ENCODE measurements around the gene HPGDS.
"Not testable (repeated sequence)": the region's sequence is repeated elsewhere in the genome, so short reads cannot be mapped to it uniquely, and the experiment has no call there.

Gene HPGDS

DNA sequence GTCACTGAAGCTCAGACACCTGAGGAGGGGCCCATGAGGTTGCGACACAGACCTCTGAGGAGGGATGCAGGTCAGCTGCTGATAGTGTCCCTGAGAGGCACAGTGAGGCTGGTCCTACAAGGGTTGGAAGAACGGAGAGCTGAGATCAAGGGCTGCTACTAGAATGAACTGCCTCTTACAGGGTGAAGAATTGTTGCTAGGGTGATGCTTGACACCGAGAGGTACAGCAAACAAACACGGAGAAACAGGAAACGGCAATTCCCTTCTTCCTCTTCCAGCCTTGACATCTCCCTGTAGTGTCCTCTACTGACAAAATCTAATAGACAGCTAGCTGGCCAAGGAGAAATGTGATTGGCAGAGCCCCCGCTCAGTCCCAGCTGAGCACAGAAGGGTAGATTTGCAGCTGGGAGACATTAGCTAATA lies 11.8 kb upstream of the HPGDS start:
- no peak for DNase-seq

DNA sequence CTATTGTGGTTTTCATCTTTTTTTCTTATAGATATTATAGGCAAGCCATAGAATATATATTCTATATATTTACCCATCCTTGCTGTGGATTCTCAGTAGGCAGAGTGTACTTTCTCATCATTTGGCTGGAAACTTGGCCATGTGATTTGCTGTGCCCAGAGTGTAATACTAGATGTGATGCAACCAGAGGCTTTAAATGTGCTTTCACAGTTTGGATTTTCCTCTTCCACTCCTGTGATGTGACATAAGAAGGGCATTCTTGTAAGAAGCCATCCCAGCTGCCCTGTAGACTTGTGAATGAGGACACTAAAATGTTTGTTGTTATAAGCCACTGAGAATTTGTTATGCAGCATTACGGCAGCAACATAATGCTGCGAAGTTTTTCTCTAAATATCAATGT lies 10.4 kb upstream of the HPGDS start:
- DNase-seq, result no peak

DNA sequence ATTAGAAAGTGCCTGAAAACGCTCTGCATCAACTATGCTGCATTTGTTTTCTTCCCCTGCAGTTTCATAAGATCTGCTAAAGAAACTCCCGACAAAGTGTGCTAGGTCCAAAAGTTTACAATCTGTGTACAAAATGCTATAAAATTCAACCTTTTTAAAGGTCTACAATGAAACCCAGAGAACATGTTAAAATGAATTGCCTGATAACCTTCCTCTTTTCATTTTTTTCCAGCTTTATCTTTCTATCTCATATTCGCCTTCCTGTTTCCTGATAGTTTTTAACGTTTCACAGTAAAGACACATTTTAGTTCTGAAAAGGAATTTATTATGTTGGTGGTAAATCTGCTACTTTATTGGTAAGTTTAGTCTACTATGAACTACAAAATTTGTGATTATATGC lies 9.5 kb upstream of the HPGDS start:
- DNase-seq, result no peak

DNA sequence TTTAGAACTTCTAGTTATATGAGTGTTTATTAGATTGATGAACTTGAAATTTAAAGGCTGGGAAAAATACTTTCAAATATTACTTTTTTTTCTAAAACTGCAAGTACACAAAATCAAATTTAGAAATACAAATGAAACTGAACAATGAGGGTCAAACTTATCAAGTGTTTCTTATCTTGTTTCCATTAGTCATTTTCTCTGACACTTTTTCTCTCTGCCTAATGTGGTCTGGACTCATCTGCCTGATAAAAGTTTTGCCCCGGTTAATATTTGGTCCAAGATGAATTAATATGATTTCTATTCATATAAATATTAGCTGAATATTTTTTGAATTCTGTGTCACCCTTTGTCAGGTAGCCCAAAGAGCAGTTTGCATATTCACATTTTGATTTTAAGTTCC lies 8.7 kb upstream of the HPGDS start:
- DNase-seq, result no peak

DNA sequence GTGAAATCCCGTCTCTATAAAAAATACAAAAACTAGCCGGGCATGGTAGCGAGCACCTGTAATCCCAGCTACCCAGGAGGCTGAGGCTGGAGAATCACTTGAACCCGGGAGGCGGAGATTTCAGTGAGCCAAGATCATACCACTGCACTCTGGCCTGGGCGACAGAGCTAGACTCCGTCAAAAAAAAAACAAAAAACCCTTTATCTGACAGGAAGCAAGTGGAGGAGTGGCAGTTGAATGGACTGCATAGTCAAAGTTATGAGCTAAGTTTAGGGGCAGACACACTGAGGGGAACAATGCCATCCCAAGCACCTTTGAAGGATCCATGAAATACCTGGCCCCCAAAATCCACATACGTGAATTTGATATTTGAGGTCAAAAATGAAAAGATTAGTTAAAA lies 7.5 kb upstream of the HPGDS start:
- no peak for DNase-seq

DNA sequence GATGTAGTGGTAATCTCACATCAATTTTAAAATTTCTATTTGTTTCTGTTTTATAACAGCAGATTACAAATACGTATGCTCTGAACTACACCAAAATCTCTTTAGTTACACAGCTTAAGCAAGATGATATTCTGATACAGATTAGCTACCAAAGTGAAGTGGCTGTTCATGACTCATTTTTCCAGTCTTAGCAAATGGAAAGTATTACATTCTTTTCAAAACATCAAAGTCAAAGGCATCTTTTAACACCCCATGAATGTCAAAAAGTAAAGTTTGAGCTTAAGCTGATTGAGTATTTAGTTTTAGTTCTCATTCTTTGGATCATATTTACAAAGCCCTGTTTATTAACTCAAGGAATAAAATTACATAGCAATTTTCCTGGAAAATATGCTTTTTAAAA lies 6.6 kb upstream of the HPGDS start:
- DNase-seq, result no peak

DNA sequence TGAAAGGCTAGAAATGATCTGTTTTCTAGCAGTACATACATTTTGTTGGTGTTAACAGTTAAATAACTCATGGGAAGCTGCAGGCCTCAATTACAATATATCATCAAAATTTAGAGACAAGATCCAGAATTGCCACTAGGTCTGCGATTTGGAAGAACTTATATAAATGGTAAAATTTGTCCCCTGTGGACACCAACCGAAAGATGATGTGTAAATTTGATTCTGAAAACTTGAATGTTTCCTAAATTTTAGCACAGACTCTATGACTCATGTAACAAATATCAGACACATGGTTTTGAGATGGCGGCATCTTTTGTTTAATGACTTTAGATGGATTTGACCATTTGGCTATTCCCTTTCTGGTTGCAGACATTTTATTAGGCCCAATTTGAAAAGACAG lies 6.0 kb upstream of the HPGDS start:
- no peak for DNase-seq

DNA sequence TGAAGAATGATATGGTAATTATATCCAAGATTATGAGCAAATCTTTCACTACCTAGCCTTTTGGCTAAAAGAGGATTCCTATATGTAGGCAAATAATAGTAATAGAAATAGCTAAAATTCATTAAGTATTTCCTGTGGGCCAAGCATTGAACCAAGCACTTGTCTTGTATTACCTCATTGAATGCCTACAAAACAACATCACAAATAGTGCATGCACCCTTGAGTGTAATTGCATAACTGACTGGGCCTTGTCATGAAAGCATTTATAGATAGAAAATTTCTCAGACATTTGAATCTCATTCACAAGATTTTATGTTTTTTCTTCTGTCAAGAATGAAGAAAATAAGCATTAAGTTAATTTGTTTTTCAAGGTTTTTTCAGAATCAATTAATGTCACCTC lies 3.9 kb upstream of the HPGDS start:
- no peak for DNase-seq

DNA sequence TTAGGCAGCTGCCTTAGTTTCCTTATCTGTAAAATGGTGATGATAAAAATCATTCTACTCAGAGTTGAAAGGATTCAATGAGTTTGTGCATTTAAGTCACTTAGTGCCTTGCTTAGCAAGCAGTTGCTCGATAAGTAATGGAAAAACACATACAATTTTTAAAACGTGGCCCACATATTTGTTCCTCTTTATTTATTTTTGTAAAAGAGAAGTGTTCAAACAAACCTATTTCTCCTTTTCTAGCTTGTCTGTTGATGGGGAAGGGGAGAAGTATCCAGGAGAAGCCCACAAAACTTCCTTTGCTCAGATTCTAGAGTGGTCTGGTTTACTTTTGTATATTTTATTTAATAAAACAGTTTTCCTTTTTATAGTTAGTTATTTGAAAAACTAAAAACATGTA lies 3.3 kb upstream of the HPGDS start:
- DNase-seq, result no peak

DNA sequence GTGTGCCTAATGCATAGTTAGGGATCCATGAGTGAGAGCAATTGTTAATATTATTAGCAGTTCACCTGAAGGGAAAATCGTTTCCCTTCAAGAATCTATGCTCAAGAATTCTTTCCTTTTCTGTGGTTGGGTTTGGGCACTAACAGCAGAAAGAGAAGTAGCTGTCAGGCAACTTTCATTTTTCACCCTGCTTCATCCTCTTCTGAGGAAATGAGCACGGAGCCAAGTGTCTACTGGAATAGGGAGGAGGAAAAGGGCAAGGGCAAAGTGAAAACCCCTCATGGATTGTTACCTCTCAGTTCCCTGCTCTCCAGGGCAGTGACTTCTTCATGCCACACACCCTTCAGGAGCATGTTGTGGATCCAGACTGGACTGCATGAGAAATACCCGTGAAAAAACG lies 2.6 kb upstream of the HPGDS start:
- no peak for DNase-seq

DNA sequence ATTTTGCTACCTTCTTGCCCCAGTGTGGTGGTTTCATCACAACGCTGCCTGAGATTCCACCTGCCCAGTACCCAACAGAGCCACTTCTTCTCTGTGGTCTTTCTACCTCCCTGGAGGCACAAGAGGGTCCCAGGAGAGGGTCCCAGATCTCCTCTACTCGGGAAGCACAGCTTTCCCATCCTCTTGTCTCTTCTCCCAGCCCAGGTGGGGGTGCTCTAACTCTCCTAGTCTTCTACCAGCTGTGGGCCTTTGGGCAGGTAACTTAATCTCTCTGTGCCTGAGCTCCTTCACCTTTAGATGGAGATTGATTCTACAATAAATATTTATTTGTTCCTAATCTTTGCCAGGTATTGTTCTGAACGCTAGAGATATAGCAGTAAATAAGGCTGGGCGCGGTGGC lies 1.8 kb upstream of the HPGDS start:
- no peak for DNase-seq

DNA sequence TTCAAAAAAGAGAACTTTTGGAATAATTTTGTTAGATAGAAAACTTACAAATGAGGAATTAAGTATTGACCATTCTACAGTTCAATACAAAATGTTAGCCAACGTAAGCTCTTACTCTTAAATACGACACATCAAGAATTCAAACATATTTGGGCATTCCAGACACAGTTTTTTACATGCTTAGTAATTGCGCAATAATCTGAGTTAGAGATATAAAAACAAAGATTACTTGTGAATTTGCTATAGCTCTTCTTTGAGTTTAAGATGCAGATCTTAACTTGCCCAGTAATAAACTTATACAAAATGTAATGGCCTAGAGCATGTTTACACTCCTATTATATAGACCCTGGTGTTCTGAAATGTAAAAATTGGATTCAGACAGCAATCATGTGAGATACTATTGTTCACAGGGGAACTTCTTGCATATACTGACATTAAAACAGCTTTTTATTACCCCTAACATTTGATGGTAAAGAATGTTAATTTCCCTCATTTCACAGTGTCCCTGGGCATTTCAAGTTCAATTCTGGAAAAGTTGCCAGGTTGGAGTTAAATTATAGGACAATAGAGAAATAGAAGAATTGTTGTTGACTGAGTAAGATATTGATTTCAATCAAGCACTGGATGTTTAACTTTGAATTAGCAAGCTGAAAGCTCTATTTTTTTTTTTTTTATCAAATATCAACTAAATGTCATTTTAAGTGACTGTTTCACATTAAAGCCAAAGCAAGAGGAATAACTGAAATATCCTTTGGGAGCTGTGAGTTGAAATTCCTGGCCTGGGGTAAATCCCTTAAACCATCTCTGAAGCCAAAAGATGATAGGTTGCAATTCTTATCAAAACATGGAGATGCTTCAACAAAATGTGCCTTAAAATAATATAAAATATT lies 910 bp downstream of the HPGDS start:
- DNase-seq, result no peak

DNA sequence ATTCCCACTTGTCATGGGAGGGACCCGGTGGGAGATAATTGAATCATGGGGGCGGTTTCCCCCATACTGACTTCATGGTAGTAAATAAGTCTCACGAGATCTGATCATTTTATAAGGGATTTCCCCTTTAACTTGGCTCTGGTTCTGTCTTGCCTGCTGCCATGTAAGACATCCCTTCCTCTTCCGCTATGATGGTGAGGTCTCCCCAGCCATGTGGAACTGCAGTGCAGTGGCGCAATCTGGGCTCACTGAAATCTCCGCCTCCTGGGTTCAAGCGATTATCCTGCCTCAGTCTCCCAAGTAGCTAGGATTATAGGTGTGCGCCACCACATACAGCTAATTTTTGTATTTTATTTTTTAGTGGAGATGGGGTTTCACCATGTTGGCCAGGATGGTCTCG lies 2.9 kb downstream of the HPGDS start:
- DNase-seq, result peak; percentile 6

DNA sequence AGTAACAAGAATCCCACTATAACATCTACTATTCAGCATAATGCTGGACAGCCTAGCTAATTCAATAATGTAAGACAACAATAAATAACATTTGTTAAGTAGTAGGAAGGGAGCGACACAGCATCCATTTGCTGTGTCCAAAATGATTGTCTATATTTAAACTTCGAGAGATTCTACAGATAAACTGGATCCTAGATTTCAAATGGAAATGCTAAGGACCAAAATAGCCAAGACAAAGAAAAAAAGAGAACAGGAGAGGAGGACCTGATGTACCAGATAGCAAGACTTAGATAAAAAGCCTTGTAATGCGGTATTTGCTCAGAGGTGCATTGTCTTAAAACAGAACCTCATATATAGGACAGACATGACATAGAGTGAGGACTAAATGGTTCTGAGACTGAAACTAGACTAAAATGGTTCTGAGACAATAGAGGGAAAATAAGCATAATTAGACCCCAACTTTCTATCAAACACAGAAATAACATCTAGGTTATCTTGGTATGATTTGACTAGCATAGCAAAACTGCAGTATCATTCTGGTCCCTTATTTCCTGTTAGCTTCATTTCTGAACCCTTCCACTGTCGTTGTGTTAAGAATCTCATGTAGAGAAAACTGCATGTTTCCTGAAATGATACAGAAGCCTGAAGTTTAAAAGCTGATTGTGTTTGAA lies 3.8 kb downstream of the HPGDS start:
- no peak for DNase-seq

DNA sequence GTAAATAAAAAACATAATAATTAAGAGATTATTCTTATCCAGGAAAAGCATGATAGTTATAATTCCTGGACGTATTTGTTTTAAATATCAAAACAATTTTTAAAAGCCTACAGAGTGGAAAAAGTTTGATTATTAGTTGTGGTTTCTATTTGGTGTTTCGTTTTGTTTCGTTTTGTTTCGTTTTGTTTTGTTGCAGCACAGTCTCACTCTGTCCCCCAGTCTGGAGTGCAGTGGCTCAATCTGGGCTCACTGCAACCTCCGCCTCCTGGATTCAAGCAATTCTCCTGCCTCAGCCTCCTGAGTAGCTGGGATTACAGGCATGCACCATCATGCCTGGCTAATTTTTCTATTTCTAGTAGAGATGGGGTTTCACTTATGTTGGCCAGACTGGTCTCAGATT lies 5.8 kb downstream of the HPGDS start:
- not testable (repeated sequence) for DNase-seq

DNA sequence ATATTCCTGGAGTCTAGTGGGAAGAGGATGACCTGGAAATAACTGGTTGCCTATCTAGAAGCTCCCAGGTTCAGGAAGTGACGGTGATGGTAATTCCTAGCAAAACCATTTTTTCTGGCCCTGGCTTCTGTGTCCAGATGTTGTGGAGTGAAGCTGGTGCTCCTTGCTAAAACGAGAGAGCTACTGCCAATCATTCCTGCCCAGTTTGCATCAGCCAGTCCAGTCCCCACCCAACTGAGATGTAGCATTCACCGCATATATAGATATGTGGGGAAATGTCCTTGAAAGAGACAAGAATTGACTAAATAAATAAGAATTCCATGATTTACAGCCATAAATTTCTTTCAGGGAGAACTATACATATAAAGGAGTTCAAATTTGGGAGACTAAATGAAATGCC lies 6.3 kb downstream of the HPGDS start:
- no peak for DNase-seq

DNA sequence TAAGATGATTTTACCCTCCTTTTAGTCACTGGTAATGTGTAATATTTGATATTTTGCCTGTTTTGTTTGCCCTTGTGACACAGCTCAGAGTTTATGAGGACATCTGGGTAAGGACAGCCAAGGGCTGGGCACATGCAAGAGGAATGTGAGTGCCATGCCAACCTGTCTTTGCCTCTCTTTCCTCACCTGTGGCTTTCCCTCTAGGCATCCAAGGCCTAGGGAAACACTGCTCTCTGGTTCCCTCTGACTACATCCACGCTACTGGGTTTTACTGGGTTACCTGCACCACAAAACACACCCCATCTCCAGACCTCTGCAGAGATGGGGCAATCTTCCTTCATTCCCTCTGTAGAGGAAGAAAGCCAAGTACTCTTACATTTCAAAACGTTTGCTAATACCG lies 7.7 kb downstream of the HPGDS start:
- no peak for DNase-seq

DNA sequence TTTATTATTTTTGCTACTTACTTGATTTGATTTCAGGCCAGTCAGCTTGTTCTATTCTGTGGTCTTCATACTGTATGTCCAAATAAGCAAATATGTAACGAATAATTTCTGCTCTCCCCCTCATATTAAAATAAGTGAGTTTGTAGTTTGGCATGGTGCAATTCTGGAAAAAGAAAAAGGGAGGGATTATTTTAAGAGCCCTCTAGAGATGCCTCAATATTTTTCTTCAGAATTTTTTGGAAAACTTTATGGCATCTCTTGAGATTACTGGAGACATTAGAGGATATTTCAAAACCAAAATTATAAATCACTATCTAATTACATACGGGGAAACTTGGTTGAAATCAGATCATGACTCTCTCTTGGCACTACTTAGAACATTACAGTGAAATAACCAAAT lies 8.2 kb downstream of the HPGDS start:
- DNase-seq, result no peak

DNA sequence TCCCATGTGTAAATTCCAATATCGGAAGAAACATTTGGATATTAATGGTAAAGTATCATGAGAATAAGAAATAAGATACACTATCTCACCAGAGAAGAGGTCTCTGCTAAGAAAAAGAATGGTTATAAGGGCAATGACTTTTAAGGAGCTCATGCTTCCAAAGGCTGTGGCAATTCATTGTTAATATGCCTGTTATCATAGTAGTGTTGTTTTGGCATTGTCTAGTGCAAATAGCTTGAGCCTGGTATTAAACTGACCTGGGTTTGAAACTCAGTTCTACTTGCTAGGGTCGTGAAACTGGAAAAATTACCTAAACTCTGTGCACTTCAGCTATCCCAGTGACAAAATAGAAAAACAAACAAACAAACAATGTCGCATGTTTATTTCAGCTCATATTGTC lies 8.8 kb downstream of the HPGDS start:
- DNase-seq, result no peak

DNA sequence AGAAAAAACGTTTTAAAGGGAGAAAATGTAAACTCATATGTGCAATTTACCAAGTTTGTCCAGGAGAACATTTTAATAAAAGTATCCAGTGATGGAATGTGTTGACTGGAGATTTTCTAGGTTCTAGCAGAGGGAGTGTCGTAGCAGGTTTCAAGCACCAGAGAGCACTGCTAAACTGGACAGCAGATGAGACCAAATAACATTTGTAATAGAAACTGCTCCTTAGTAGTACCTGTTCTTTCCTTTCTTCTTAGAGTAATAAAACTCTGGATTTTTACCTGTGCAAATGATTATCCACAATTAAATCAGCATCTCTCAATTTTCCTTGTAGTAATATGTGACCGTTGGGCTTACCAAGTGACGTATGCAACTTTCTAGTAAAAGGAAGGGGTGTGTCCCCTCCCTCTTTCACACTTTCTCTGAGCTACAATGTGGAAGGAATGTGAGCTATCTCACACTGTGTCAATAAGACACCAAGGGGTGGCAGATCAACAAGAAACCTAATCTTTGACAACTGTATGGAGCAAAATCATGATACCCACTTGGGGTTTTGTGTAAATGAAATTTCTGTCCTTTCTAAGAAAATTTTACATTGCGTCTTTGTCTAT lies 9.5 kb downstream of the HPGDS start:
- no peak for DNase-seq

DNA sequence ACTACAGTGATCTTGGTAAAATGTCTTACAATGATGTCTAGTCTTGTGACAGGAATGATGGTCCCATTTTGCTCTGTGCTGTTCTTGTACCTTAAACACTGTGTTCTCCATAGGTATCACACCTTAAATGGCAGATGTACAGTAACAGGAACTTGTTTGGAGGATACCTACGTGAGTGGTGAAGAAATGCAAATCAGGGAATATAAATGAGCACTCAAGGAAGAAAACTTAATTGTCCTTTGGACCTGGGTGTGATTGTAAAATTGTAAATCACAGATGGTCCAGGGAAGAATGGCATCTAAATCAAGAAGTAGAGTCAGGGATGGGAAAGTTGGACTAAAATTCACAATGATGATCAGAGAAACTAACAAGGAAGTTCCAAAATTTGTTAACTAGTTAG lies 12.7 kb downstream of the HPGDS start:
- no peak for DNase-seq

DNA sequence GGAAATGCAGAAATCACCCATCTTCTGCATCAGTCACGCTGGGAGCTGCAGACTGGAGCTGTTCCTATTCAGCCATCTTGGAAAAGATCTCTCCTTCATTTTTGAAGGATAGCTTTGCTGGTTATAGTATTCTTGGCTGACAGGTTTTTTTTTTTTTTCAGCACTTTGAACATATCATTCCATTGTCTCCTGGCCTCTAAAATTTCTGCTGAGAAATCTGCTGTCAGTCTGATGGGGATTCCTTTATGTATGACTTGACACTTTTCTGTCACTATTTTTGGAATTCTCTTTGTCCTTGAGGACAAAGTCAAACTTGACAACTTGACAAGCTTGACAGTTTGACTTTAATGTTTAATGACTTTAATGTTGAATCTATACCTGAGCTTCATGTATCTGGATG lies 16.8 kb downstream of the HPGDS start:
- no peak for DNase-seq

DNA sequence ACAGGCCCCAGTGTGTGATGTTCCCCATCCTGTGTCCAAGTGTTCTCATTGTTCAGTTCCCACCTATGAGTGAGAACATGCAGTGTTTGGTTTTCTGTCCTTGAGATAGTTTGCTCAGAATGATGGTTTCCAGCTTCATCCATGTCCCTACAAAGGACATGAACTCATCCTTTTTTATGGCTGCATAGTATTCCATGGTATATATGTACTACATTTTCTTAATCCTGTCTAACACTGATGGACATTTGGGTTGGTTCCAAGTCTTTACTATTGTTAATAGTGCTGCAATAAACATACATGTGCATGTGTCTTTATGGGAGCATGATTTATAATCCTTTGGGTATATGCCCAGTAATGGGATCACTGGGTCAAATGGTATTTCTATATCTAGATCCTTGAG lies 22.7 kb downstream of the HPGDS start:
- DNase-seq, result not testable (repeated sequence)

DNA sequence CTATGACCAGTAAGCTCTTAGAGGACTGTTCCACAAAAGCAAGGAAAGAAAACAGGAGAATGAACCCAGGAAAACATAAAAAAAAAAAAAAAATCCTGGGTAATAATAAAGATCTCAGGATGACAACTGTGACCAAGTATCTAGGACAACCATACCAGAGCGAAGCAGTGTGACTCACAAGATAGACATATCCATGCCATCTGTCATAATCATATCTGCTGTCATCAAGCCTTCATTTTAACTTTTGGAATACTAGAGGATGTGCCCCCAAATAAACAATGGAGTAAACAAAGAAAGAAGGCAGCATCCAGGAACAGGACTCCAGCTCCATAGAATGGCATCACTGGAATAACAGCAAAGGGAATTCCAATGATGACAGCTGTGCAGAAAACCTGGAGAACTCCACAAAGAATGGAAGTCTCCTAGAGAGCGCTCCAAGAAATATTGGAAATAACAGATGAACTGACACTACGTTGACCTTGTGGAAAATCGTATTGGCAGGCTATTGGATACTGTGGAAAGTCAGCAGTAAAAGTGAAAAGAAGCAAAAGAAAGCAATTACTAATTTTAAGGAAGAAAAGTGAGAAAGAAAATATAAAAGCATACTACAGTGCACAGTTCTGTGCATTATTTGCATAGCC lies 35.3 kb downstream of the HPGDS start:
- no peak for DNase-seq
